H1 (cell line): ENCODE measurements around the gene CELF4. TPM values are rescaled to one million over a fixed set of nuclear protein-coding genes. Genes with fewer than 3 reads are reported as not detected.

Experiments used
- CTCF ChIA-PET: fragments of 300-600 bp; sonication (Branson Sonifier 250); formaldehyde crosslinking; loops from one replicate; lab custom pipeline; 2021; ENCODE audit not compliant: partially characterized antibody; lab: Charles Lee
- POLR2A ChIA-PET: fragments of 300-600 bp; sonication (Branson Sonifier 250); formaldehyde crosslinking; loops from one replicate; lab custom pipeline; 2021; ENCODE audit warnings: inconsistent platforms; ENCODE audit not compliant: partially characterized antibody; lab: Charles Lee
- DNase-seq, 2 experiments: peaks; one replicate each; pipeline versions ENCODE4 v3.0.0 to v3.0.0-alpha.2; 2010 to 2022; ENCODE audit warnings: low spot score in 2 of 2, low read depth in 1 of 2, mixed read lengths in 1 of 2
- FAIRE-seq: peaks from 2 replicates; lab custom pipeline; 2011; peaks lifted over from hg19 to GRCh38; lab: Jason Lieb, UNC
- H2AFZ ChIP-seq: 2 replicates; pipeline ENCODE4 v1.8.1; 2012; ENCODE audit warnings: low read length, inconsistent platforms
- H2AK5ac ChIP-seq: 2 replicates; pipeline ENCODE4 v1.6.1; 2013; ENCODE audit warnings: low read depth, low read length
- H2BK120ac ChIP-seq: replicated peaks from 2 replicates; pipeline ENCODE3; 2013; ENCODE audit warnings: low read depth, low read length, inconsistent platforms
- H2BK12ac ChIP-seq: 2 replicates; pipeline ENCODE4 v1.6.1; 2013; ENCODE audit warnings: low read depth, low read length
- H2BK15ac ChIP-seq: 2 replicates; pipeline ENCODE4 v1.6.1; 2013; ENCODE audit warnings: low read length
- H2BK20ac ChIP-seq: 2 replicates; pipeline ENCODE4 v1.6.1; 2013; ENCODE audit warnings: low read length
- H2BK5ac ChIP-seq: 2 replicates; pipeline ENCODE4 v1.6.1; 2013; ENCODE audit warnings: low read depth, low read length
- H3K14ac ChIP-seq: 2 replicates; pipeline ENCODE4 v1.6.1; 2013; ENCODE audit warnings: inconsistent platforms; ENCODE audit not compliant: insufficient read length
- H3K18ac ChIP-seq: 2 replicates; pipeline ENCODE4 v1.6.1; 2013; ENCODE audit warnings: low read length; ENCODE audit errors: extremely low read depth
- H3K23ac ChIP-seq: 2 replicates; pipeline ENCODE4 v1.6.1; 2013; ENCODE audit warnings: inconsistent platforms; ENCODE audit not compliant: insufficient read length
- H3K23me2 ChIP-seq: 2 replicates; pipeline ENCODE4 v1.6.1; 2013; ENCODE audit warnings: low read depth, low read length
- H3K27ac ChIP-seq: 2 replicates; pipeline ENCODE4 v1.6.1; 2011; ENCODE audit warnings: low read depth, low read length, inconsistent platforms
- H3K27me3 ChIP-seq, 4 experiments: replicated peaks in 1 of 4; 1 replicate in 1 of 4; 2 replicates in 3 of 4; pipeline versions ENCODE4 v1.6.1 to v1.8.1; 2011 to 2013; ENCODE audit warnings: low read length in 3 of 4, mild to moderate bottlenecking in 3 of 4, inconsistent platforms in 2 of 4, mixed read lengths in 2 of 4, moderate library complexity in 1 of 4; ENCODE audit not compliant: control insufficient read depth in 3 of 4, insufficient read depth in 3 of 4; ENCODE audit errors: extremely low read depth in 1 of 4
- H3K36me3 ChIP-seq, 4 experiments: 2 replicates each; pipeline versions ENCODE4 v1.6.1 to v1.8.1; 2011 to 2013; ENCODE audit warnings: mild to moderate bottlenecking in 4 of 4, low read length in 3 of 4, moderate library complexity in 2 of 4, control low read depth in 1 of 4, inconsistent platforms in 1 of 4; ENCODE audit not compliant: insufficient read depth in 4 of 4, control insufficient read depth in 2 of 4
- H3K4ac ChIP-seq: replicated peaks from 2 replicates; pipeline ENCODE3; 2013; ENCODE audit warnings: low read length, low read depth, mixed read lengths, inconsistent platforms; ENCODE audit not compliant: insufficient read length
- H3K4me1 ChIP-seq, 4 experiments: replicated peaks in 1 of 4; 1 replicate in 1 of 4; 2 replicates in 3 of 4; pipeline versions ENCODE4 v1.6.1 to v1.8.1; 2011 to 2013; ENCODE audit warnings: low read length in 3 of 4, inconsistent platforms in 2 of 4, mixed read lengths in 1 of 4; ENCODE audit not compliant: insufficient read depth in 4 of 4, control insufficient read depth in 3 of 4
- H3K4me2 ChIP-seq, 2 experiments: 2 replicates each; pipeline versions ENCODE4 v1.6.1 to v1.8.1; 2011 to 2013; ENCODE audit warnings: low read depth in 2 of 2, low read length in 2 of 2, control low read depth in 1 of 2, inconsistent platforms in 1 of 2, mild to moderate bottlenecking in 1 of 2; ENCODE audit not compliant: insufficient read depth in 1 of 2
- H3K4me3 ChIP-seq, 4 experiments: fragments of 200-600, 300-600 bp in 1 of 4; sonication (generic), shearing (Covaris generic), sonication (Bioruptor Twin) in 1 of 4; 2 replicates each; pipeline versions ENCODE4 v1.5.1 to v1.8.1; 2011 to 2016; ENCODE audit warnings: low read length in 4 of 4, low read depth in 3 of 4, control low read depth in 2 of 4, inconsistent platforms in 2 of 4, mild to moderate bottlenecking in 2 of 4, mixed read lengths in 1 of 4, moderate library complexity in 1 of 4; ENCODE audit not compliant: insufficient read depth in 2 of 4; ENCODE audit errors: extremely low read depth in 1 of 4
- H3K56ac ChIP-seq: replicated peaks from 2 replicates; pipeline ENCODE3; 2013; ENCODE audit warnings: low read depth, mild to moderate bottlenecking, mixed read lengths, low read length, inconsistent platforms; ENCODE audit not compliant: insufficient read length
- H3K79me1 ChIP-seq: 2 replicates; pipeline ENCODE4 v1.6.1; 2013; ENCODE audit warnings: low read depth, low read length, control low read depth
- H3K79me2 ChIP-seq, 2 experiments: 2 replicates each; pipeline versions ENCODE4 v1.6.1 to v1.8.1; 2012 to 2013; ENCODE audit warnings: low read length in 2 of 2, mild to moderate bottlenecking in 2 of 2, inconsistent platforms in 1 of 2; ENCODE audit not compliant: insufficient read depth in 2 of 2, control insufficient read depth in 1 of 2
- H3K9ac ChIP-seq, 4 experiments: replicated peaks in 1 of 4; 1 replicate in 1 of 4; 2 replicates in 3 of 4; pipeline versions ENCODE4 v1.6.1 to v1.8.1; 2011 to 2013; ENCODE audit warnings: low read depth in 3 of 4, low read length in 3 of 4, control low read depth in 2 of 4, mild to moderate bottlenecking in 2 of 4, moderate library complexity in 2 of 4, inconsistent platforms in 1 of 4; ENCODE audit errors: extremely low read depth in 1 of 4
- H3K9me3 ChIP-seq, 2 experiments: 2 replicates each; pipeline versions ENCODE4 v1.6.1 to v1.8.1; 2012 to 2013; ENCODE audit warnings: mild to moderate bottlenecking in 2 of 2, moderate library complexity in 2 of 2, control low read depth in 1 of 2, inconsistent platforms in 1 of 2, low read depth in 1 of 2, low read length in 1 of 2, mixed read lengths in 1 of 2; ENCODE audit not compliant: insufficient read depth in 2 of 2
- H4K20me1 ChIP-seq, 2 experiments: replicated peaks in 1 of 2; 2 replicates each; pipeline versions ENCODE3 to v1.8.1; 2011 to 2013; ENCODE audit warnings: inconsistent platforms in 2 of 2, low read length in 2 of 2, mild to moderate bottlenecking in 1 of 2; ENCODE audit not compliant: insufficient read depth in 2 of 2, control insufficient read depth in 1 of 2
- H4K5ac ChIP-seq: 2 replicates; pipeline ENCODE4 v1.6.1; 2013; ENCODE audit warnings: low read length, low read depth, mixed read lengths, inconsistent platforms; ENCODE audit not compliant: insufficient read length
- H4K8ac ChIP-seq: 2 replicates; pipeline ENCODE4 v1.8.0; 2013; ENCODE audit warnings: mild to moderate bottlenecking, moderate library complexity, low read length, inconsistent platforms; ENCODE audit not compliant: insufficient read depth; ENCODE audit errors: extremely low read depth
- H4K91ac ChIP-seq: replicated peaks from 2 replicates; pipeline ENCODE3; 2013; ENCODE audit warnings: low read length, mixed read lengths, inconsistent platforms; ENCODE audit not compliant: insufficient read length
- BACH1 ChIP-seq: IDR thresholded peaks from 2 replicates; pipeline ENCODE4 v1.6.1; 2012; ENCODE audit warnings: low read length, improper control_type of control experiment
- HDAC2 ChIP-seq, 2 experiments: fragments of 300-600 bp in 1 of 2; sonication (generic) in 1 of 2; IDR thresholded peaks; 2 replicates each; pipeline ENCODE4 v1.6.1; 2011 to 2012; ENCODE audit warnings: low read depth in 2 of 2, low read length in 2 of 2, mild to moderate bottlenecking in 2 of 2, moderate library complexity in 2 of 2, borderline replicate concordance in 1 of 2, inconsistent platforms in 1 of 2
- MAFK ChIP-seq: IDR thresholded peaks from 2 replicates; pipeline ENCODE4 v1.6.1; 2012; ENCODE audit warnings: low read depth, mild to moderate bottlenecking, improper control_type of control experiment, low read length
- WGBS, 2 experiments: shearing (Covaris generic) in 1 of 2; methylation state at CpG; one replicate each; pipeline versions ENCODE4 v1.1.6 to v1.1.7; 2013 to 2015; ENCODE audit warnings: low lambda C conversion rate in 2 of 2, mixed read lengths in 2 of 2, inconsistent platforms in 1 of 2, low coverage in 1 of 2, missing lambda C conversion rate in 1 of 2; ENCODE audit not compliant: insufficient replicate concordance in 2 of 2, insufficient coverage in 1 of 2, insufficient read length in 1 of 2; ENCODE audit errors: extremely low coverage in 1 of 2, missing lambda C conversion rate in 1 of 2; 5-methylcytosine and 5-hydroxymethylcytosine counted together
- polyA plus RNA-seq, 7 experiments: library from polyadenylated mRNA; depleted of rRNA in 3 of 7; stranded (reverse) in 5 of 7; unstranded in 2 of 7; fragments of >200 nt in 5 of 7; fragments of 200-250 nt in 2 of 7; gene quantifications; 1 replicate in 5 of 7; 2 replicates in 1 of 7; 4 replicates in 1 of 7; pipeline versions ENCODE4 v1.2.1 to v1.2.3, GENCODE V29; 2011 to 2013; ENCODE audit warnings: missing spikeins in 2 of 7, mixed read lengths in 2 of 7
- total RNA-seq: library from RNA; stranded (reverse); fragmentation: NEBNext Ultra II Directional; extraction: Animal tissue kit (Norgen Biotek cat#: 25700); gene quantifications from 2 replicates; pipeline ENCODE4 v1.2.1, GENCODE V29; 2021

Gene CELF4
- total and polyA plus RNA-seq, 2 of the 8 experiments (the other 6 are each of a cell fraction or from before 2014, with no cell fraction given) = 1.6 to 3.4 TPM

- no peak overlapping the region for H3K23ac ChIP-seq
- peaks cover 3 to 14% (median 11%) of the 10 kb centered on the region in 4 experiments; a peak in 6 of 7 replicates for H3K4me1 ChIP-seq
- no peaks in the 10 kb centered on the region for H3K79me2 ChIP-seq
- no peak overlapping the region for H2BK120ac ChIP-seq
- no peak overlapping the region for H2BK20ac ChIP-seq
- no peak overlapping the region for H3K4me3 ChIP-seq
- TF ChIP-seq BACH1 (no peak), HDAC2 (IDR thresholded peaks at IDR 0.05; ENCODE audit: borderline replicate concordance in 1 of 2, low read depth in 2 of 2, low read length in 2 of 2) (no peak), MAFK (no peak)
- H2AK5ac ChIP-seq = no peak overlapping the region
- H3K56ac ChIP-seq = no peak overlapping the region
- no peak overlapping the region for H4K8ac ChIP-seq
- H4K5ac ChIP-seq = no peak overlapping the region
- no peaks in the 10 kb centered on the region for H3K36me3 ChIP-seq
- CTCF ChIA-PET = no interaction called here
- no peaks in the 10 kb centered on the region for H3K79me1 ChIP-seq
- peaks cover 0 to 2% (median 0%) of the 10 kb centered on the region in 4 experiments; a peak in 2 of 7 replicates for H3K27me3 ChIP-seq
- no peak overlapping the region for H3K4ac ChIP-seq
- FAIRE-seq = no peak
- 0 out of 2 replicates have a peak overlapping the region, but pooled peaks have one; percentile 32 for H2BK12ac ChIP-seq
- no peak overlapping the region for H3K4me2 ChIP-seq
- H3K14ac ChIP-seq = no peak overlapping the region
- 92% methylated on average over 3 of the region's 3 CpGs; no CpG with 5 or more reads in 1 of the 2 experiments for WGBS, 2 experiments
- no peak overlapping the region for H2BK15ac ChIP-seq
- DNase-seq = no peak
- no peak overlapping the region for H3K27ac ChIP-seq
- no peak overlapping the region for H2BK5ac ChIP-seq
- H3K23me2 ChIP-seq = no peaks in the 10 kb centered on the region
- POLR2A ChIA-PET = interaction anchor here (1.3 kb wide), 1 partner anchor 18 kb away, joined by 3 read pairs; no protein-coding TSS in a partner anchor
- H3K9ac ChIP-seq = no peak overlapping the region
- no peak overlapping the region for H2AFZ ChIP-seq
- H4K91ac ChIP-seq = no peak overlapping the region
- no peaks in the 10 kb centered on the region for H4K20me1 ChIP-seq
- no peak overlapping the region for H3K18ac ChIP-seq
- no peaks in the 10 kb centered on the region for H3K9me3 ChIP-seq
These were observed 18.6 kb upstream of the CELF4 start for GRCh38 chr18:37584217-37584616.
